ENCODE results near the gene SBF2. TPM values are rescaled to one million over a fixed set of nuclear protein-coding genes. Genes with fewer than 3 reads are reported as not detected.

Gene SBF2
- total RNA-seq, 1 experiment from 2014 or later: 30.2 TPM

DNA sequence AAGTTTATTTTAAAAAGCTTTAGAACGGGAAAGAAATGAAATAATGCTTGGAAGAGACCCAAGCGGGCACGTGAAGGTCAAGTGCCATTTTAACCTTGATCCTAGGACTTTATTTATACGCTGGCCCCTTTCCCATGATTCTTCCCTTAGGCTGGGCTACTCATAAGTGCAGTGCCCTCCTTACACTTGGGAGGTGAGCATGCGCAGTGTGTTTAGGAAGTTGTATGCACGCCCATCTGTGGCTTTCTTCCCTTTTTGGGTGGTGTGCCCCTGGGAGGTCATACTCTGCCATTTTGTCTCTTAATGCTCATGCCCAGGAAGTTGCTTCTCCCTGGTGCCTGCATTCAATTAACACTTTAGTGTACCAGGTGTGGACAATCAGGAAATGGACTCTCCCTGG lies 390.4 kb downstream of the SBF2 start:
- TF ChIP-seq, protein P1, sequence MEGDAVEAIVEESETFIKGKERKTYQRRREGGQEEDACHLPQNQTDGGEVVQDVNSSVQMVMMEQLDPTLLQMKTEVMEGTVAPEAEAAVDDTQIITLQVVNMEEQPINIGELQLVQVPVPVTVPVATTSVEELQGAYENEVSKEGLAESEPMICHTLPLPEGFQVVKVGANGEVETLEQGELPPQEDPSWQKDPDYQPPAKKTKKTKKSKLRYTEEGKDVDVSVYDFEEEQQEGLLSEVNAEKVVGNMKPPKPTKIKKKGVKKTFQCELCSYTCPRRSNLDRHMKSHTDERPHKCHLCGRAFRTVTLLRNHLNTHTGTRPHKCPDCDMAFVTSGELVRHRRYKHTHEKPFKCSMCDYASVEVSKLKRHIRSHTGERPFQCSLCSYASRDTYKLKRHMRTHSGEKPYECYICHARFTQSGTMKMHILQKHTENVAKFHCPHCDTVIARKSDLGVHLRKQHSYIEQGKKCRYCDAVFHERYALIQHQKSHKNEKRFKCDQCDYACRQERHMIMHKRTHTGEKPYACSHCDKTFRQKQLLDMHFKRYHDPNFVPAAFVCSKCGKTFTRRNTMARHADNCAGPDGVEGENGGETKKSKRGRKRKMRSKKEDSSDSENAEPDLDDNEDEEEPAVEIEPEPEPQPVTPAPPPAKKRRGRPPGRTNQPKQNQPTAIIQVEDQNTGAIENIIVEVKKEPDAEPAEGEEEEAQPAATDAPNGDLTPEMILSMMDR (conservative IDR thresholded peaks at IDR 0.05): no peak
- no peaks in the 10 kb centered on the region for H3K23me2 ChIP-seq (ENCODE audit: insufficient read length, low read depth, low read length, poor library complexity, severe bottlenecking)
- no peak overlapping the region for H2BK120ac ChIP-seq (ENCODE audit: low read depth, low read length, poor library complexity, severe bottlenecking)
- no peak overlapping the region for H2BK20ac ChIP-seq (ENCODE audit: low read depth, low read length, poor library complexity, severe bottlenecking)
- Mint-ChIP-seq H3K36me3 (ENCODE audit: insufficient read depth in 1 of 3, low read depth in 3 of 3) (0 out of 7 replicates have a peak, but pooled peaks cover 0 to 3% (median 1%) of the 10 kb centered on the region in 3 experiments), H3K9me3 (no peaks in the 10 kb centered on the region; a peak in 1 of 5 replicates), H3K4me1 (peaks cover 57% of the 10 kb centered on the region in 2 experiments), H3K27me3 (ENCODE audit: low read depth) (no peaks in the 10 kb centered on the region), H3K4me3 (no peak overlapping the region), H3K27ac (peak overlapping the region in 1 of 3 experiments; percentile 92; a peak in 3 of 7 replicates)
- H3K4ac ChIP-seq (ENCODE audit: low read depth, low read length): no peak overlapping the region
- H2BK15ac ChIP-seq (ENCODE audit: low read depth, low read length): no peak overlapping the region
- H2AFZ ChIP-seq (ENCODE audit: low read length): no peak overlapping the region
- H4K5ac ChIP-seq (ENCODE audit: insufficient read length, low read depth, low read length): no peak overlapping the region
- no peak overlapping the region for H3K9ac ChIP-seq (ENCODE audit: extremely low read depth, insufficient read length, low read length)
- H3K23ac ChIP-seq (ENCODE audit: insufficient read length, low read depth, low read length): no peak overlapping the region
- no peak overlapping the region for H4K8ac ChIP-seq (replicated peaks; ENCODE audit: insufficient read length, low read depth, low read length)
- H3K56ac ChIP-seq (ENCODE audit: insufficient read length, low read depth, low read length): no peak overlapping the region
- H3K79me2 ChIP-seq (ENCODE audit: insufficient read depth, low read length): no peaks in the 10 kb centered on the region
- peak overlapping the region; percentile 66 for H4K91ac ChIP-seq (ENCODE audit: insufficient read length, low read depth, low read length)
- H4K20me1 ChIP-seq (ENCODE audit: control insufficient read depth, insufficient read depth, insufficient read length): no peaks in the 10 kb centered on the region
- H2BK5ac ChIP-seq (ENCODE audit: insufficient read length, low read length): no peak overlapping the region
- no peak overlapping the region for H3K4me2 ChIP-seq (ENCODE audit: insufficient read depth, insufficient read length, low read length)
- peaks cover 7% of the 10 kb centered on the region; the same call in 1 of the 2 replicates for H3K4me1 ChIP-seq (ENCODE audit: insufficient read depth, low read length)
- no CpG with 5 or more reads among the region's 6 CpGs for WGBS (ENCODE audit: extremely low coverage, insufficient read length, low lambda C conversion rate)
- peak overlapping the region; percentile 62 for H2BK12ac ChIP-seq (ENCODE audit: insufficient read length, low read depth, low read length)
- DNase-seq: no peak
- no peak overlapping the region for H3T11ph ChIP-seq (ENCODE audit: low read length)
- no peak overlapping the region for H3K14ac ChIP-seq (ENCODE audit: insufficient read depth, low read length)
- peak overlapping the region; percentile 89 for H2AK5ac ChIP-seq (ENCODE audit: insufficient read length, low read length)
- H3K27me3 ChIP-seq (ENCODE audit: insufficient read depth, low read length): no peaks in the 10 kb centered on the region
- no peaks in the 10 kb centered on the region for H3K79me1 ChIP-seq (ENCODE audit: insufficient read depth, low read depth, low read length, poor library complexity, severe bottlenecking)
- H3K27ac ChIP-seq (ENCODE audit: insufficient read length, low read depth, low read length): no peak overlapping the region
- no peaks in the 10 kb centered on the region for H3K9me3 ChIP-seq (ENCODE audit: control insufficient read depth, low read depth, low read length)
- H3K18ac ChIP-seq (ENCODE audit: insufficient read length, low read depth, low read length): no peak overlapping the region

Measured in H9 (cell line).